GM19372 (cell line): ENCODE measurements around the gene CCDC142.
A peak's percentile ranks its signal among the peaks of the same experiment; 100 is the strongest.
"Not testable (repeated sequence)": the region's sequence is repeated elsewhere in the genome, so short reads cannot be mapped to it uniquely, and the experiment has no call there.

ENCODE experiments used
- ATAC-seq: cut with Tn5 transposase; IDR thresholded peaks from one replicate; pipeline ENCODE4 v1.9.1; 2021; ENCODE audit warnings: mild to moderate bottlenecking, low read depth, moderate library complexity; ENCODE audit not compliant: unreplicated experiment

CCDC142 gene

DNA sequence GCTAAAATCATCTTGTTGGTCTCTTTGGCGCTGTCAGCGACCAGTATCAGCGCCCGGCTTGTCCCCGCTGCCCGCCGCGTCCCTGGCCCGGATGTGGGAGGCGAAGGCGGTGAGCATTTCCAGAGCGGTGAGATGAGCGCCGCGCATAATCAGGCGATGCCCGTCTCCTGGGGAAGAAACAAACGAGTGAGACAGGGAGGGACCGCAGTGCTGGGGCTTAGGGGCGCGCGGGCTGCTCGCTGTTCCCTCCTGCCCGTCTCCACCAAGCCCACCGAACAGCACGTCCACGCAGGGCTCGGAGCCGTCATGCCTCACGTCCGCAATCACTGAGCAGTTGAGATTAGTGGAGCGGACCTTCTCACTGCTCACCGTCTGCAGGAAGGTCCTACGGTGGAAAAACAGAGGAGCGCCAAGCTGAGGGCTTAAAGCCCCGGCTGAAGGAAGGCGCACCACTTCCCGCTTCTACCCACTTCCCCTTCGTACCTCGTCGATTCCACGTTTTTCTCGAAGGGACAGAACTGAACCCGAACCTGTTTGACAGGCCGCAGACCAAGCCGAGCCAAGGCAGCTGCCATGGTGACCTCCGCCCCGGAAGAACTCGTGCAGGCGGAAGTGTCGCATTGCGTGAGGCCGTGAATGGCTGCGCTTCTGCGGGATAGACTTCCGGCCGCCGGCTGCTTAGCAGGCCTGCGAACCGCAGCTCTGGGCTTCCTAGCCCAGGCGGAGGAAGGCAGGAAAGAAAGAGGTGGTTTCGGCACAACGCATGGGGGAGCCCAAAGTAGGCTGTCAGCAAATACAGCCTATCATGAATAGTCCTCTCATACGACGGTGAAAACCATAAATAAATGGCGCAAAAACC lies 10.5 kb downstream of the CCDC142 start, which contains the start of gene MRPL53:
TSS of gene MRPL53 (minus strand) at position 595 of the 859 bp plus-strand sequence. CDS start at position 575, 20 bp downstream.
- peak; percentile 87 for ATAC-seq

GRCh38 chr2:74471332-74472065 lies 11.3 kb downstream of the CCDC142 start:
- ATAC-seq: no peak

DNA sequence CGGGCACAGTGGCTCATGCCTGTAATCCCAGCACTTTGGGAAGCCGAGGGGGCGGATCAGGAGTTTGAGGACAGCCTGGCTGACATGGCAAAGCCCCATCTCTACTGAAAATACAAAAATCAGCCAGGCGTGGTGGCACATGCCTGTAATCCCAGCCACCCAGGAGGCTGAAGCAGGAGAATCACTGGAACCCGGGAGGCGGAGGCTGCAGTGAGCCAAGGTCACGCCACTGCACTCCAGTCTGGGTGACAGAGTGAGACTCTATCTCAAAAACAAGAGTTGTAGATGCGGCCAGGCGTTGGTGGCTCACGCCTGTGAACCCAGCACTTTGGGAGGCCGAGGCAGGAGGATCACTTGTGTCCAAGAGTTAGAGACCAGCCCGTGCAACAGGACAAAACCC lies 12.1 kb downstream of the CCDC142 start:
- not testable (repeated sequence) for ATAC-seq

- no peak for ATAC-seq
Observed at GRCh38 chr2:74464406-74464805, 18.4 kb downstream of the CCDC142 start.

DNA sequence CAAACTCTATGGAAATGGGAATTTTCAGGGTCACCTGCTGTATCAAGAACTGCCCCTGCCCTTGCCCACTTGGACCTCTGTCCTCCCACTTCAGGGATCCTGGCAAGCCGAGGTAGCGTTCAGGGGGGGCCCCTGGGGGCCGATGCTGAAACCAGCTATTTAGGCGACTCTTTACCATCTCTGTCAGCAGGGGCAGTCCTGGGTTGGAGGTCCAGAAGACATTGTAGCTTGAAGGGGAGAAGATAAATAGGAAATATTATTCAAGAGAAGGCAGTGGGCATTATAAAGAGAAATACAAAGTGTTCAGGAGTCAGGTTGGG lies 20.1 kb downstream of the CCDC142 start:
- ATAC-seq: no peak

DNA sequence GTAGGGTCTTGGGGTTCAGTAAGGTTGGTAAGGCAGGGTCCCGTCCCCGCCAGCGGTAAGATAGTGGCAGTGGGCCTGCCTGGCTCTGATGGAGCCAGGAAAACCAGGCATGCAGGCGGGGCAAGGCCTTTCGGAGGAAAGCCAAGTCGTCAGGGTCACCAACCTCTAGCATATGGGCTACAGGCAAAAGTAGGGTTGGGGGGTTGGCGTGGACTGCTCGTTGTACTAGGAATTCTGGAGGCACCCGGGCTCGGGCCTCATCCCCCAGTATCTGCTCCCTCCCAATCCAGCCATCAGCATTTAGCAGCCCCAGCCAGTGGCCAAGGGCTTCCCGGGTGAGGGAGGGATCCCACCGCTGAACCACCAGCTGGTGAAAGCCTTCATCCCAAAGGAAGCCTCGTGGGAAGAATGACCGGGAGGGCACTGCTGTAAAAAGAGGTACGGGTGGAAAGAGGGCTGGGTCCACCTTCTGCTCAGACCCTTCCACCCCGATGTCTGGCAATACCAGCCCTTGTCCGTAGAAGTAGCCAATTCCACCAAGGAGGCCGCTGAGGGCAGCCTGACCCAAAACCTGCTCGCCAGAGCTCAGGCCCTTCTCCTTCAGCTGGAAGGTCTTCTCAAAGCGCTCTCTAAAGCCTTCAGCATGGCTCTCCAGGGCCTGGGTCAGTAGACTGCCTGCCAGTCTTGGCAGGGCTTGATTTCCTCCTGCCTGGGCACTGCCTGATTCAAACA lies 20.6 kb downstream of the CCDC142 start:
- ATAC-seq: no peak

DNA sequence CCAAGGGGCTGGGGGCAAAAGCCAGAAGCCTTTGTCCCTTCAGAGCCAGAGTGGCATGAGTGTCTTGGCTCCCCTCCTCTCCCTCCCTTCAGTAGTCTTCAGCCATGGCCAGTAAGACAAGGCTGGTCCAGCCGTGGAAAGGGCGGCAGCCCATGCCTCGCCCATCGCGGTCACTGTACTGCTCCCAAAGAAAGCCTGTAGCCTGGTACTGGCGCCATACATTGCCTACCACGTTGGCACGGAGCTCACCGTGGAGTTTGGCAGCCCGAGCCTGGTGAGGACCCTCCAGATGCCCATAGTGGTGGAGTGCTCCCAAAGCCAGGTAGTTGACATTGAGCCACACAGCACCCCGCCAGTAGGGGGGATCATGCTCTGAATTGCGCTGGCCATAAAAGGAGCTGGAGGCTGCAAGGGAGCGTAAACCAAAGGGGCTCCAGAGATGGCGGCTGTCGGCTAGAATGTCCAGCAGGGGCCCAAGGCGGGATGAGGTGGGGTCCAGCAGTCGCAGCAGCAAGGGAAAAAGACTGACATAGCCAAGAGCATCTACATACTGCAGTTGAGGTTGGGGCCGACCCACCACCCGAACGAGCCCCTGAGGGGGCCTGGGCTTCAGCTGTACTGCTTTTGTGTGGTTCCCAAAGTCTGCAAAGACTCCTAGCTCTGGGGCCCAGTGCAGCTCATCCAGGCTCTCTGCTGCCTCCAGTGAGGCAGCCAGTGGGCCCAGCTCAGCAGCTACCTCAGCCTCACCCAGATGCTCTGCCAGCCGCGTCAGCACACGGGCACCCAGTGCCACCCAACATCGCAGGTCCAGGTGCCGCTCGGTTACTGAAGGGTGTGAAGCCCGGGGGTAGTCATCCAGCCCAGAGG lies 21.4 kb downstream of the CCDC142 start:
- ATAC-seq: no peak

DNA sequence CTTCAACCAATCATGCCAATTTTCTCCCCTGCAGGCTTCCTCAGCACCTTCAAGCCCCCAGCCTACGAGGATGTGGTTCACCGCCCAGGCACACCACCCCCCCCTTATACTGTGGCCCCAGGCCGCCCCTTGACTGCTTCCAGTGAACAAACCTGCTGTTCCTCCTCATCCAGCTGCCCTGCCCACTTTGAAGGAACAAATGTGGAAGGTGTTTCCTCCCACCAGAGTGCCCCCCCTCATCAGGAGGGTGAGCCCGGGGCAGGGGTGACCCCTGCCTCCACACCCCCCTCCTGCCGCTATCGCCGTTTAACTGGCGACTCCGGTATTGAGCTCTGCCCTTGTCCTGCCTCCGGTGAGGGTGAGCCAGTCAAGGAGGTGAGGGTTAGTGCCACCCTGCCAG lies 22.6 kb downstream of the CCDC142 start:
- not testable (repeated sequence) for ATAC-seq

GRCh38 chr2:74459503-74460118 lies 23.2 kb downstream of the CCDC142 start:
- ATAC-seq: not testable (repeated sequence)

DNA sequence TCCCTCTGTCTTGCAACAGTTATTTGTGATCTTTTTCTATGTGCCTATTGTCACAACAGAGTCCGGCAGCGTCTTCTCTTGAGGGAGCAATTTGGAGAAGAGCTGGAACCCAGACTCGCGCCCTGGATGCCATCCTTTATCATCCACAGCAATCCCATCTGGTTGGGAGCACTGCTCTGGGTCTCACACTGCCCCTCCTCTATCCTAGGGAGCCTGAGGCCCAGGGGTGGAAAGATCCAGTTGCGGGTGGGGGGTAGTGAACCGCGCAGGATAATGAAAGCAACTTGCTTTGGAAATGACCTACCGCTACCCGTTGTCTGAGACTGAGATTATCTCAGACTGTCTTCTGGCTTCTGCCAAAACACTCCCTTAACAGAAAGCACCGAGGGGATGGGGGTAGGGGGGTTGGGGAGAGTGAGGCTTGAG lies 23.8 kb downstream of the CCDC142 start:
- no peak for ATAC-seq

DNA sequence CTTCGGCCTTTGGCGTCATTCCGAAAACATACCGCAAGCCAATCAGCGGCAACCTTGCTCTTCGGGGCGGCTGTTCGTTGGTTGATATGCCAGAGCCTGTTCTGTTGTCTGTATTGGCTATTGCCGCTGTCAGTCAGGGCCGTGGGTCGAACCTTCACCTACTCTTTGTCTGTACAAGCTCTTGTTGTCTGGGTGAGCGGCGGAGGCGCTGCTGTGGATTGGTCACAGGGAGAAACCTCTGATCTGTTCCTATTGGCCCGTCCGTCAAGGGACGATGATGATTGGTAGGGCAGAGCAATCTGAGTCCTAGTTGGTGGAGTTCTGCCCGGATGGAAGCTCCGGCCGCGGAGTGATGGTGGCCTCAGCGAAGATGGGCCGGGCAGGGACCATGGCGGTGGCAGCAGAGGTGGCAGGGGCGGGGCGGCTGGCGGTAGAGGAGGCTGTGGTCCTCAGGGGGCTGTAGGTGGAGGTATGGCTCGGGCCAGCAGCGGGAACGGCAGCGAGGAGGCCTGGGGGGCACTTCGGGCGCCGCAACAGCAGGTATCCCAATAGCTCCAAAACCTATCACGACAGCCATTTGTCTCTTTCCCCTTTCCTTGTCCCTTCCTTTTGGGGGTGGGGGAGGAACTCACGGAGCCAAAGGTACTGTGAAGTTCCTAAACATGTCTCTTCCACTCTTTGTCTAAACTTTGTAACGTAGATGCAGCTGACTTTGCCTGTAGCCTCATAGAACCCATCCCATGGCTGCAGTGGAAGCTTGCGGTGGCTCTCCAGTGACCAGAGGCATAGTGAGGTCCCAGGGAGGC lies 24.5 kb downstream of the CCDC142 start, which contains the start of gene WBP1:
TSS of gene WBP1 (plus strand) at position 307 of the 806 bp plus-strand sequence. CDS start at position 472, 165 bp downstream.
- ATAC-seq: peak; percentile 76

- ATAC-seq: peak; percentile 34
Observed at GRCh38 chr2:74457549-74458131, 25.2 kb downstream of the CCDC142 start.

DNA sequence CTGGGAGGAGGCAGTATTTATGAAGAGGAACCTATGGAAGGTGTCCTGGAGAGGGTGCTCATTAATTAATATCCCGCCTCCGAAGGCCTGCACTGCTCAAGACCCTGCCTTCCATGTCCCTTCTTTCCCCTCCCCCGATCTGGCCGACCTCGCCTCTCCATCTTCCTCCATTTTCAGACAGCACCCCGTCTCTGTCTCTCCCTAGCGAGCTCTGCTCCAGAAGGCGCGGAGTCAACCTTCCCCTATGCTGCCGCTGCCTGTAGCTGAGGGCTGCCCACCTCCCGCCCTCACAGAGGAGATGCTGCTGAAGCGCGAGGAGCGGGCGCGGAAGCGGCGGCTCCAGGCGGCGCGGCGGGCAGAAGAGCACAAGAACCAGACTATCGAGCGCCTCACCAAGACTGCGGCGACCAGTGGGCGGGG lies 25.7 kb downstream of the CCDC142 start:
- ATAC-seq: no peak

GRCh38 chr2:74454654-74455511 lies 27.9 kb downstream of the CCDC142 start, which contains the start of gene INO80B:
INO80B (plus strand) TSS chr2:74455087; CDS start chr2:74455117, 30 bp downstream.
- peak; percentile 37 for ATAC-seq

DNA sequence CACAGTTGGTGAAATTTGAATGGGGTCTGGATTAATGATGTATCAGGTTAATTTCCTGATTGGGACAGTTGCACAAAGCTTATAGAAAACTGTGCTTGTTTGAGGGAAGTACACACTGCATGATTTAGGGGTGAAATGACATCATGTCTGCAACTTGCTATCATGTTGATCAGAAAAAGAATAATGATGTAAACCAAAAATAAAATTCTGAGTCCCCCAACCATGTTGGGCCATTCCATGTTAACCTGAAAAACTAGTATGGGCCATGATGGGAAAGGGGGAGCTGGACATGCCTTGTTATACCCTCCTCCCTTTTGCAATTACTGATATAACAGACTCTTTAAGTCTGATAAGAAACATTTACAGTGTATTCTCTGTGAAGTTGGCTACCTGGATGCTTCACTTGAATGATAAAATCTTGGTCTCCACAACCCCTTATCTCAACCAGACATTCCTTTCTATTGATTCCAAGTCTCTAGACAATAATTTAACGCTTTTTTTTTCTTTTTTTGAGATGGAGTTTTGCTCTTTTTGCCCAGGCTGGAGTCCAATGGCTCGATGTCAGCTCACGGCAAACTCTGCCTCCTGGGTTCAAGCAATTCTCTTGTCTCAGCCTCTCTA lies 32.1 kb downstream of the CCDC142 start:
- ATAC-seq: no peak

GRCh38 chr2:74448771-74449170 lies 34.0 kb downstream of the CCDC142 start:
- no peak for ATAC-seq
